Activated CD8-positive, alpha-beta memory T cell treated with anti-CD3 and anti-CD28 coated beads, Interleukin-2, amount 50 U/mL, for 4 hours (primary cell): ENCODE measurements around the gene SMYD1.

Experiments used
- DNase-seq: peaks from one replicate; pipeline ENCODE4 v3.0.0-alpha.2; 2020

SMYD1 gene

GRCh38 chr2:88057437-88057844 lies 10.2 kb upstream of the SMYD1 start:
- DNase-seq = no peak

- no peak for DNase-seq
Measured at GRCh38 chr2:88058191-88058590, 9.4 kb upstream of the SMYD1 start.

- peak; percentile 24 for DNase-seq
Measured at GRCh38 chr2:88059979-88060906, 7.4 kb upstream of the SMYD1 start.

- DNase-seq = no peak
Measured at GRCh38 chr2:88060907-88061275, 6.7 kb upstream of the SMYD1 start.

GRCh38 chr2:88061295-88061694 lies 6.3 kb upstream of the SMYD1 start:
- DNase-seq = no peak

- no peak for DNase-seq
Measured at GRCh38 chr2:88066543-88066942, 1.1 kb upstream of the SMYD1 start.

- DNase-seq = no peak
Measured at GRCh38 chr2:88067189-88067588, 436 bp upstream of the SMYD1 start.

GRCh38 chr2:88068044-88068443 lies 419 bp downstream of the SMYD1 start:
- DNase-seq = no peak

GRCh38 chr2:88069117-88069516 lies 1.5 kb downstream of the SMYD1 start:
- no peak for DNase-seq

- DNase-seq = no peak
Measured at GRCh38 chr2:88070055-88070454, 2.4 kb downstream of the SMYD1 start.

- DNase-seq = no peak
Measured at GRCh38 chr2:88071365-88071764, 3.7 kb downstream of the SMYD1 start.

- DNase-seq = no peak
Measured at GRCh38 chr2:88074150-88074549, 6.5 kb downstream of the SMYD1 start.

GRCh38 chr2:88074854-88075292 lies 7.2 kb downstream of the SMYD1 start:
- DNase-seq = no peak

- DNase-seq = no peak
Measured at GRCh38 chr2:88077080-88077479, 9.5 kb downstream of the SMYD1 start.

GRCh38 chr2:88078643-88079172 lies 11.1 kb downstream of the SMYD1 start:
- no peak for DNase-seq

- DNase-seq = no peak
Measured at GRCh38 chr2:88080545-88080944, 12.9 kb downstream of the SMYD1 start.

- no peak for DNase-seq
Measured at GRCh38 chr2:88081924-88082608, 14.4 kb downstream of the SMYD1 start.

- no peak for DNase-seq
Measured at GRCh38 chr2:88082781-88083180, 15.2 kb downstream of the SMYD1 start.

- DNase-seq = no peak
Measured at GRCh38 chr2:88085099-88085498, 17.5 kb downstream of the SMYD1 start.

- no peak for DNase-seq
Measured at GRCh38 chr2:88085602-88086001, 18.0 kb downstream of the SMYD1 start.

- DNase-seq = no peak
Measured at GRCh38 chr2:88086401-88086800, 18.8 kb downstream of the SMYD1 start.

- no peak for DNase-seq
Measured at GRCh38 chr2:88087073-88087472, 19.4 kb downstream of the SMYD1 start.

GRCh38 chr2:88087763-88088162 lies 20.1 kb downstream of the SMYD1 start:
- no peak for DNase-seq

- no peak for DNase-seq
Measured at GRCh38 chr2:88088999-88089398, 21.4 kb downstream of the SMYD1 start.
